GM12878 (cell line): Measurements from ENCODE around the gene SSBP4.

Experiments
- CTCF ChIP-seq, 3 experiments: IDR thresholded peaks in 2 of 3; conservative IDR thresholded peaks in 1 of 3; 2 replicates each; pipeline ENCODE4 v1.5.1; 2011; ENCODE audit warnings: low read depth in 3 of 3, low read length in 3 of 3, mild to moderate bottlenecking in 3 of 3, control low read depth in 2 of 3, moderate library complexity in 2 of 3, inconsistent platforms in 1 of 3, mixed read lengths in 1 of 3; ENCODE audit not compliant: control insufficient read depth in 2 of 3, insufficient read depth in 1 of 3; ENCODE audit errors: extremely low read depth in 1 of 3
- EZH2 ChIP-seq: IDR thresholded peaks from 2 replicates; pipeline ENCODE4 v1.6.1; 2012; ENCODE audit warnings: low read depth, mild to moderate bottlenecking, control low read depth, inconsistent platforms, low read length, borderline replicate concordance; ENCODE audit not compliant: control insufficient read depth
- GABPA ChIP-seq: IDR thresholded peaks from 2 replicates; pipeline ENCODE4 v1.6.1; 2014; ENCODE audit warnings: antibody characterized with exemption, low read depth, mild to moderate bottlenecking, inconsistent platforms
- ZBTB33 ChIP-seq: fragments of 450-650 bp; IDR thresholded peaks from 2 replicates; pipeline ENCODE4 v1.6.1; 2017; ENCODE audit warnings: mild to moderate bottlenecking
- ZBTB40 ChIP-seq: fragments of 450-650 bp; IDR thresholded peaks from 2 replicates; pipeline ENCODE4 v1.6.1; 2016; ENCODE audit warnings: mild to moderate bottlenecking, moderate library complexity, borderline replicate concordance

GRCh38 chr19:18422530-18423191 is 3.5 kb downstream of the SSBP4 start:
- TF ChIP-seq EZH2 (no peak), GABPA (no peak), ZBTB33 (no peak), CTCF (IDR thresholded peaks at IDR 0.05 in 2 of 3, conservative IDR thresholded peaks at IDR 0.05 in 1 of 3; ENCODE audit: control insufficient read depth in 2 of 3, extremely low read depth in 1 of 3, insufficient read depth in 1 of 3, low read depth in 3 of 3, low read length in 3 of 3) (no peak), ZBTB40 (no peak)
